GM21390 (cell line): ENCODE measurements around the gene NFIB.

Experiments used
- ATAC-seq: cut with Tn5 transposase; IDR thresholded peaks from one replicate; pipeline ENCODE4 v1.9.1; 2021; ENCODE audit not compliant: unreplicated experiment

The NFIB gene

DNA sequence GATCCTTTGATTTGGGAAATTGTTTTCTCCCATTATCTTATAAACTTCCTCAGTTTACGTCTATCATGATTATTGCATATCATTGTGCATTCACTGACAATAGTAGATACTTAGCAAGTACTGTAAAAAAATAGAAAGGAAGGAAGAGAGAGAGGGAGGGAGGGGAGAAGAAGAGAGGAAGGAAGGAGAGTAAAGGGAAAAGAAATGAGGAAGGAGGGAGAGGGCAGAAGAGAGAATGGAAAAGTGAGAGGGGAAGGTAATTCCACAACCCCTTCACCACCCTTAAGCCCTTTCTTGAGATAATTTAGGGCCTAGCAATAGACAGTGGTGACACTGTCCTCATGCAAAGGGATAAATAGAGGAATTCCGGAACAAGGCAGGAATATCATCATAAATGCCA is 64.4 kb downstream of the NFIB start:
- ATAC-seq = no peak

DNA sequence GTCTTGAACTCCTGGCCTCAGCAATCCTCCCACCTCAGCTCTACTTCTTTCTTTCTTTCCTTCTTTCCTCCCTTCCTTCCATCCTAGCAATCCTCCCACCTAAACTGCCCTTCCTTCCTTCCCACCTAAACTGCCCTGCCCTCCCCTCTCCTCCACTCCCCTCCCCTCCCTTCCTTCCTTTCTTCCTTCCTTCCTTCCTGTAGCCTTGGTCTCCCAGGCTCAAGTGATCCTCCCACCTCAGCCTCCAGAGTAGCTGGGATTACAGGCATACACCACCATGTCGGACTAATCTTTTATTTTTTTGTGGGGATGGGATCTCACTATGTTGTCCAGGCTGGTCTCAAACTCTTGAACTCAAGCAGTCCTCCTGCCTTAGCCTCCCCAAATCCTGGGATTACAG is 65.8 kb downstream of the NFIB start:
- no peak for ATAC-seq

DNA sequence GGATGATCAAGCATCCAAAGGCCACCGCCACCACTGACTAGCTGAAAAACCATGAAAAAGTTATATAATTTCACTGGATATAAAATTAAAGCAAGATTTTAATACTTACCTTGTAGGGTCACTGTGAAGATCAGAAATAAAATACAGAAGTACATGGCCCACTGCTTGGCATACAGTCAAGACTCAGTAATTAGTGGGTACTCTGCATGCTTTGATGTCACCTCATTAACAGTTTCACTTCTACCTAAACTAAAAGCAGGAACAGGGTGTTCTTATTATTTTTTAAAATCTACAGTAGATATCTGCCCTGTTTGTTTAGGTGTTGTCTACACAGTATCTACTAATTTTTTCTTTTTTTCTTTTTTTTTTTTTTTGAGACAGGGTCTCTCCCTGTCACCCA is 66.4 kb downstream of the NFIB start:
- ATAC-seq = no peak

DNA sequence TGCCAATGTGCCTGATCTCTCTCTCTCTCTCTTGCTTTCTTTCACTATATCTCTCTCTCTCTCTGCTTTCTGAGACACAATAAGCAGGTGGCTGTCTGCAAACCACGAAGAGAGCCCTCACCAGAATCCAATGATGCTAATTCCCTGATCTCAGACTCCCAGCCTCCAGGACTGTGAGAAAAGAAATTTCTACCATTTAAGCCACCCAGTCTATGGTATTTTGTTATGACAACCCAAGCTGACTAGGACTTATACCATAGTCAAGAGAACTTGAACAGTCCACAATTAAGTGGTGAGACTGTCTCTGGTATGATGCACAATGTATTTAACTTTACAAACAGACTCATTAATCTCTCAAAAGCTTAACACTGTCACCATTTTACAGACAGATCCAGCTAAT is 67.0 kb downstream of the NFIB start:
- no peak for ATAC-seq

DNA sequence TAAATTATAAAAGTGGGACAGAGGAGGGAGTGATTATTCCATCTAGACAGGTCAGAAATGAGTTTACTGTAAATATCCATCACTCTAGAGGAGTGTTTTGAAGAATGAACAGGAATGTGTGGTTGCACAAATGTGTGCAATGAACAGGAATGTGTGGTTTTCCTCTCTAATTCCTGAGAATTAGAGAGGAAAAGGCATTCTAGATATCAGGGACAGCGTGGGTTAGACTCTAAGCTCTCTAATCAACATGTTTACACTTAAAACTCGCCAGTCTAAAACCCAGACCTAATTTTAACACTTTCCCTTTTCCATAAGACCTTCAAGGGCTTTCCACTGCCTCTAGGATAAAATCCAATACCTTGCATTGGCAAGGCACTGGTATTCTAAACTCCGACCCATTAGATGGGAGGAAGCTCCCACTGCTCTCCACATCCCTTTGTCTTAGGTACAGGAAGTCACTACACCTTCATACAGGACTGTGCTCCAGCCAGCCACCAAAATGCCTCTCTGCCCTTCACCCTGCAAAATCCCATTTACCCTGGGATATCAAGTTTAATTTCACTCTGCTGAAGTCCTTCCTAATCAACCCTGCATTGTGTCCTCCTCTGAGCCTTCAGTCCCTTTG is 67.9 kb downstream of the NFIB start:
- ATAC-seq = no peak

DNA sequence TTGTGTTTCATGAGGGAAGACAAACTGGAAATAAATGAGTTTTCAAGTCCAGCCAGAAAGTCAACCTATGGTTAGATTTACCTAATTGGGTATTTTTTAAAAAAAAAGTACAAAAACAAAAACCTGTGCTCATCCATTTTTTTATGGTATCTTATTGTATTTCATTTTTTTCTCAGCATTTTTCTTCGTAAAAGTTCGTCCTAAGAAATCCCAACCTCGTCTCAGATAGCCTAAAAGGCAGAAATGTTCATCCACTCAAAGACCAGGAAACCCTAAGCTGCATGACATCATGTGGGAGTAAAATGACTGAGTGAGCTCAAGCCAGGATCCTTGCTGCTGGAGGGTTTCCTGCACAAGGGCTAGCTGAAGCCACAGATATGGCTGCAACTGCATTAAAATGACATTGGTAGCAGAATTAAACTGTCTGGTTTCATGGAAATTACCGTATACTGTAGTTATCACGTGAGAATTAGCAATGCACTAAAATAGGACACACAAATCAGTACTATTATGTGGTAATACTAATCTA is 70.4 kb downstream of the NFIB start:
- no peak for ATAC-seq

DNA sequence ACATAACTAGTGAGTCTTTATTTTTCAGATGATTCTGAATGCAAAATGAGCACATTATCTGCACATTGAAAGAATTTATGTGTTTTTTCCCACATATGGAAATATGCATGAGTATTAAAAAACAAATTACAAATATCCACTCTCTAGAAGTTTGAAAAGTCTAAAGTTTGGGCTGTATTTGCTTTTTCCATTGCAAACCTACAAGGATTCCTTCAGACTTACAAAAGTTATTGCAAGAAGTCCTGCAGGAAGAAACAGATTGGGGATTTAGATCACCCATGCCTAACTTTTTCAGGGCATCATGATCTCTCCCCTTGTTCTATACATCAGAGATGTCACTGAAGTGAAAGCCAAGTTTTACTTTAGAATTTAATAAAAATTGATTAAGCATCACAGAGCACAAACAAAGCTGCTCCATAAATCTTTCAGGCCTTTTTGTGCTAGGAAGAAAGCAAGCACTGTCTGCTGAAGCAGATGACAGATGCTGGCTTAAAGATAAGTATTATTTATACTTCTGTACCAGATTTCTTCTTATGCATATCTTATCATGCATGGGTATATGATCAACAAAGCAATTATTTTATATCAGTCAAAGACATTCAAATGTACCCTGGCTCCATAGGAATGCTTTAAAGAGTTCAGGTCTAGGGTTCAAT is 71.7 kb downstream of the NFIB start:
- no peak for ATAC-seq

DNA sequence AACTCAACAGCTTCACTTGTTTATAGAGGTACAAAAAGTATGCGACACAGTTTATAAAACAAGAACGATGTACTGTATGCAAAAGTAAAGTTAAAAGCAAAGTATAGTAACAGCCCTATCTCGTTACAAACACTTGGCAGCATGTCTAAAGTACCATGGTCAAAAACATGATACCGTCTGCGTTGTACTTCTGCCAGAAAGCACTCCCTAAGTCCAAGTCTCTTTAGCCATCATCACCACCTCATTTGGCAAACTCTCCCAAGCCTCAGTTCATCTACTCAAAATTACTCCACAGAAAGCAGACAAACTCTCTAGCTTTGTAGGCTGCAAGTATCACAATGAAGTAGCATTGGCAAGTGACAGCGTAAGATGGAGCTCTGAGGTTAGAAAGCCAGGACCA is 73.4 kb downstream of the NFIB start:
- no peak for ATAC-seq

DNA sequence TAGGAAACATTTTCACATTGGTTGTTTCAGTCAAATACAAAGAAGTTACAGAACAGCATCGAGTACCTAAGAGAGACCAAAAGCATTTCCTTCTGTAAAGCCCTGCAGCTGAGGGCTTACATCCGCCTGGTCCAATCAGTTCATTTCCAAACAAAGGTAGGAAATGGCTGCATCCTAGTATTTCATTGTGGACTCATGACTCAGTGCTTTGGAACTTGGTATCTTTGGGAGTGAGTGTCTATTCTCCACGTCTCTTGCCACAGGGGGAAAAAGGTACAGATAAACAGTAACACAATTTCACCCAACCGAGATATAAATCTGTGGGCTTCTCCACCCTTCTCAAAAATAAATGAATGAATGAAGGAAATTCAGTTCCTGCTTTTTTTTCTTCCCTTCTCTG is 75.4 kb downstream of the NFIB start:
- ATAC-seq = no peak

DNA sequence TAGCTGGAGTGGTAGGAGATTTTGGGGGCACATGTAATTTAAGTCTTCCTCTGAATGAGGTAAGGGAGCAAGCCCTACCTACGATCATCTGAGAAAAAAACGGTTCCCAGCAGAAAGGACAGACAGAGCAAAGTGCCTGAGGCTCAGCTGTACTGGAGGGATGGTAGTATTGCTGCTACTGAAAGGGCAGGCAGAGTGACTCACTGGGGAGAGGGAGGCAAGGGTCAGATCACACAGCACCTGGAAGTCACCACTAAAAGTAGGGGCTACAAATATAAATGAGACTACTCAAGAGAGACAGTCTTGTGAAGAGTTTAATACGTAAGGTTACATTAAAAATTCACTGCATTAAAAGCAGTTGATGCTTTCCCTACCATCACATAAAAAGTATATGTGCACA is 75.9 kb downstream of the NFIB start:
- ATAC-seq = no peak

DNA sequence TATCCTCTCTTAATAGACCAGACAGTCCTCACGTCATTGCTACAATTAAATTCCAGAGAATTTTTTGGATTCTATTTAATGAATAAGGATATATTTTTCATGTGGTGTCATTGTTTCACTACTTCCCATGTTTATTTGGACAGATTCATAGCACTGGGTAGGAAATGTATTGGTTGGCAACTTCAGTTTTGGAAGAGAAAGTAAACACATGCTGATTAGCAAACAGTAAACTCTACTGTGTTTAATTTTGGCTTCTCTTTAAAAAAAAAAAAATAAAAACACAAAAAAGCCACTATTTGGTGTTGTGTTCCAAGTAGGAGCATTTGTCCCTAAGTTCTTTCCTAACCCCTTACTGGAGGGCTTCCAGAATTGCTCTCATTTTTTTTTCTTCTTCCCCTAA is 77.3 kb downstream of the NFIB start:
- ATAC-seq = no peak

DNA sequence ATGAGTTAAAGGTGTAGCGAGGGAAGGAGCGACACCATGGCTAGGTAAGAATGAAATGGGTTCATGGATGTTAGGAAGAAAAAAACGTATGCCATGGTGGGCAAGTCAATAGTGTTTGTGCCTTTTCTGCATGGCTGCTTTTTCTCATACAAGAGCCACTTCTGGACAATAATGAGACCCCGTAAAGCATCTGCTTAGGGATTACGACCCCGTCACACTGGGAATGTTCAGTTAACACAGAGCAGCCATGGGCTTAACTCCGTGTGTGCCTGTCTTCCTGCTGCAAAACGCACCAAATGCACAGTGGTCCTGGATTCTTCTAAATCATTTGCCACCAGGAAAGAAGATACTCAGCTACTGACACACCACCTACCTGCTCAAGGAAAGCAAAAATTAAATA is 81.8 kb downstream of the NFIB start:
- ATAC-seq = no peak

DNA sequence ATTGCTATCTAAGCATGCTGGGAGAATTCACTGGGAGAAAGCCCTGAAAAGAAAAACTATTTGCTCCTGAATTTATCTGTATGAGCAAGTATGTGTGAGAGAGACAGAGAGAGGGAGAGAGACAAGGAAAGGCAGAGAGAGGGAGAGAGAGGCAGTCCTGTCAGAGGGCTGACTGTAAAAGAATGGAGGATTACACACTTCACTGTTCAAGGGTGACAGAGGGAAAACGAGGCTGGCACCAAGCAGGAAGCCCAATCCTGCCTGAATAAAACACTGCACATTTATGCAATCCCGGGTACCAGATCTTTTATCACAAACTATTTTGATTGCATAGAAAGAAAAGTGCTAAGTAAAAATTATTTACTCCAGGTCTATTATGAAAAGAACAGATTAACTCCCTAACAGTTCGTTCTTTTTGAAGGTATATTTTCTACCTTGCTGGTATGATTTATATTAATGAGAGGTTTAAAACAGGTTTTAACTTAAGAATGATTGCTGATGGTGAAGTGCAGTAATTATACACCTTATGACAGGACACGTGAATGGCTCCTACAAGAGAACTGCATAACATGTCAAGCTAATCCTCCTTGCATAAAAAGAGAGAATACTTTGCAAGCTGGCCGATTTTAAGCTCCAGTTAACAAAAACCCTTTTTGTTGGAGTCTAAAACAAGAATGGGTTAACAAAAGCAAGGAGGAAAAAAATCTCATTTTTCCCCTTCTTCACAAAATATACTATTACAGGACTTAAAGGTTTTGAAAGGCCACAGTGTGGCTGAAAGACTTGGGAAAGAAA is 82.5 kb downstream of the NFIB start:
- ATAC-seq = no peak

DNA sequence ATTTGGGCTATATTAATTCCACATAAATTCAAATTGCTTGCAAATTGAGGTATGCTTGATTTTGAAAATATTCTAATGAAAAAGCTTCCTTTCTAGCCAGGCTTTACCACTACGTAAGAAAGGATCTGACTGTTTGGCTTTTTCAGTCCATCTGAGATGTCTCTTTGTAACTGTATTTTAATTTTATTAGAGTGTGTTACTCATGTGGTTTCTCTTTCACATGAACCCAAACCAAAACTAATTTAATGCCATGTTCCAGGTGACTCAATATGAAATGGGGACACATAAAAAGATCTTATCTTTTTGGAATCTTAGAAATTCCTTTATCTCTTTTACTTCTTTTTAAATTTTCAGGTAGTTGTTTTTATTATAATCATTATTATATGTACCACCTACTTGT is 85.3 kb downstream of the NFIB start:
- ATAC-seq = no peak

DNA sequence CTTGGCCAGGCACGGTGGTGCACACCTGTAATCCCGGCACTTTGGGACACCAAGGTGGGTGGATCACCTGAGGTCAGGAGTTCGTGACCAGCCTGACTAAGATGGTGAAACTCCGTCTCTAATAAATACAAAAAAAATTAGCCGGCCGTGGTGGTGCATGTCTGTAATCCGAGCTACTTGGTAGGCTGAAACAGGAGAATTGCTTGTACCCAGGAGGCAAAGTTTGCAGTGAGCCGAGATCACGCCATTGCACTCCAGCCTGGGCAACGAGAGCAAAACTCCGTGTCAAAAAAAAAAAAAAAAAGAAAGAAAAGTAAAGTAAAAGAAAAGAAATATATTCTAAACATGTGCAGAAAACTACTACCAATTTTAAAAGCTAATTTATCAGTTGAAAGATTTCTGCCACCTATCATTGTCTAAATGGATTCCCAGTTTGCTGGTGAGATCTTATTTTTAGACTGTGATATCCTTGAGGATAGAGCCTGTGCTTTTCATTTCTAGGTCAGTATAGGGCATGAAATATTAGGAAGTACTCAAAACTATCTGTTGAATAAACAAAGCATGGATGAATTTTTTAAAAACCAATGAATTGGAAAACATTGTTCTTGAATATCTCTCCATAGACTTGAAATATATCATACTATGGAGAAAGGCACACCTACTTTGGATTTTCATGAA is 86.9 kb downstream of the NFIB start:
- no peak for ATAC-seq

DNA sequence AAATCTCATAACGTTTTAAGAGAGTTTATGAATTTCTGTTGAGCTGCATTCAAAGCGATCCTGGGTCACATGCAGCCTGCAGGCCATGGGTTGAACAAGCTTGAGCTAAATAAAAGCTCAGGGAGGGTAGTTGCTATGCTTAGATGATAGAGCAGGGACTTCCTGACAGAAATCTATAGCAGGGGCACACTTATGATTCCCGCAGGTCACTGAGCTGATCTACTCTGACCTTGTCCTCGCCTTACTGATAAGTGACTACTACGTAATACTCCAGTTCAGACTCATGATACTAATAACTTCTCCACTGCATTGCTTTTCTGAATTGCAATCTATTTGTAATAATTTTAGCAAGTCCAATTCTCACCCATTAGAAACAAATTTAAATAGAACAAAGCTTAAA is 90.9 kb downstream of the NFIB start:
- ATAC-seq = no peak

DNA sequence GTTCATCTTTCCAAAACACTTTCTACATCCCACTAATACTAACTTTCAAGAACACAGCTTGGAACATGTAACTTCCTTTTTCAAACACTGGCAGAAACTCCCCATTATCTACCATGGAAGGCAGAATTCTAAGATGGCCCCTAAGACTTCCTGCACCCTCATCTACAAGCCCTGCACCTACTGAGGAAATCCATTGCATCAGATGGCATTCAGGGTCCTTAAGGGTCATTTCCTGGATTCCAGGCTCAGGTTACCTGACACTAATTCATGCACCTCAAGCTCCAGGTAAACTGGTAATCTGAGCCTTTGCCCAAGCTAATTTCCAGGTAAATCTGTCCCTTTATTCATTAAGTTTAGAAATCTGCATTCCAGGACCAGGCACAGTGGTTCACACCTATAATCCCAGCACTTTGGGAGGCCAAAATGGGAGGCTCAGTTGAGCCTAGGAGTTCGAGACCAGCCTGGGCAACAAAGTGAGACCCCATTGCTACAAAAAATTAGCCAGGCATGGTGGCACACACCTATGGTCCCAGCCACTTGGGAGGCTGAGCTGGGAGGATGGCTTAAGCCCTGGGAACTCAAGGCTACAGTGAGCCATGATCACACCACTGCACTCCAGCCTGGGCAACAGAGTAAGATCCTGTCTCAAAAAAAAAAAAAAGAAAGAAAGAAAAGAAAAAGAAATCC is 91.6 kb downstream of the NFIB start:
- ATAC-seq = no peak

DNA sequence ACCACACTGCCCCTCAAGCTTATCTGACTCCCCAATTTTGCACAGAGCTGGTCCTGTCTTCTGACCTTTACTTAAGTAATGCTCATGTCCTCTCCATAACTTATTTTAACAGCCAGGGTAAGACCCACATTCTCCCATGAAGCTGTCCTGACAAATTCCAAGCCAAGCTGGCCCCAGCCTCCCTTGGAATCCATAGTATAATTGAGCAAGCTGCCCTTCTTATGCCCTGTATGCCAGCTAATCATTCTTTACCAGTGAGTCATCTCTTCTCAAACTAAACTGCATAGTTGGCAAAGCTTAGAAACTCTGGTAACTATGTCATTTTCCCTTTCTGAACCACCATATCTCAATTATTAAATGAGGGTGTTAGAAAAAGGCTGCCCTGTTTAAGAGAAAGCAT is 92.4 kb downstream of the NFIB start:
- no peak for ATAC-seq

DNA sequence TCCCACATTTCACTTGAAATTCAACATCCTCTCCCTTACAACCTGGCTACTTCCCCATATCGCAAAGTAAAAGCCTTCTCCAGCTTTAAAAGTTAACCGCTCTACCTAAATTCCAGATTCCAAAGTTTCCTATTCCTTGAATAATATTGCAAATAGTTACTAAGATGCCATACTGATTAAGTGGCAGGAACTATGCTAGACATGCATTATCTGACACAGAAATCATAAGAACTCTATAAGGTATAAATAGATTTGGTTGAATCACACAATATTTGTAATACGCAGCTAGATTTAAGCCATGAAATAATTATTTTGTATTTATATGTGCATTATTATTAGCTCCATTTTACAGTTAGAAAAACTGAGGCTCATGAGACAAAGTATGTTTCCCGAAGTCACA is 92.8 kb downstream of the NFIB start:
- no peak for ATAC-seq

DNA sequence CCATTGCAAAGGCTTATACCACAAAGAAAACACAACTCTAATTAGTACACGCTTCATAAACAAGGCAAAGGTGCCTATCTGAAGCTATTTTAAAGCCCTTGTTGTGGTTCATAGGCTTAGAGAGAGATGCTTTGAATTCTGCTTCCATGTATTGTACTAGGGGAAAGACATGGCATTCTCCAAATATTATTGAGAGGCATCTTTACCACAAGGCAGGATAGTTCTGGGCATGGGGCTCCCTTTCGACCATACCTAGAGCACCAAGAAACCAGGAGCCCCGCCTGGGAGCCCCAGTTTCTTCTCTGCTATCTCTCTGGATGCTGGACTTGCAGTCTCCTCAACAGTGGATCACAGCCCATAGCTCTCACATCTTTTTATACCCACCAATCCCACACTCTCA is 93.7 kb downstream of the NFIB start:
- no peak for ATAC-seq

DNA sequence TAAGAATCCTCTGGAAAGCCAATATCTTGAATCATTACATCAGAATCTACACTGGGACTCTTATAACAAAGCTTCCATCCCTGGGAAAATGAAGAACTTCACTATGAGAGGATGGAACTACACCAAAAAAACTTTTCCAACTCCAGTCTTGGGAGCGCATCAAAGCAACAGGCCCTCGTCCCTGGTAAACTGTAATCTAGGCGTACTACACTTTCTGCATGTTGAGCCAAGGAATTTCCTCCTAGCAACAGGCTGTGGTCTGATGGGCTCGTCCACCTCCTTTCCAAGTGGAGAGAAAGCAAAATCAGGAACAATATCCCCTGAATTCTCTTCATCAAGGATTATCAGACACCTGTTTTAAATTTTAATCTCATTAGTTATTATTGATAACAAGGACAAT is 94.1 kb downstream of the NFIB start:
- no peak for ATAC-seq
